Activated CD4-positive, CD25-positive, alpha-beta regulatory T cell treated with anti-CD3 and anti-CD28 coated beads, Interleukin-2, amount 50 U/mL, for 16 hours (primary cell): ENCODE data around the gene RPL23.

Experiments used
- DNase-seq: peaks from one replicate; pipeline ENCODE4 v3.0.0-alpha.2; 2020; ENCODE audit warnings: low read depth, low spot score

The RPL23 gene

GRCh38 chr17:38883592-38884526 lies 30.3 kb upstream of the RPL23 start:
- DNase-seq, result no peak

- no peak for DNase-seq
Observed at GRCh38 chr17:38882870-38883269, 29.3 kb upstream of the RPL23 start.

GRCh38 chr17:38881600-38882191 lies 28.2 kb upstream of the RPL23 start:
- DNase-seq, result no peak

GRCh38 chr17:38879878-38880665 lies 26.6 kb upstream of the RPL23 start:
- DNase-seq, result no peak

GRCh38 chr17:38877130-38877851 lies 23.8 kb upstream of the RPL23 start:
- no peak for DNase-seq

- no peak for DNase-seq
Observed at GRCh38 chr17:38875477-38876075, 22.1 kb upstream of the RPL23 start.

GRCh38 chr17:38874505-38875400 lies 21.2 kb upstream of the RPL23 start:
- DNase-seq, result no peak

- DNase-seq, result no peak
Observed at GRCh38 chr17:38873640-38874380, 20.3 kb upstream of the RPL23 start.

GRCh38 chr17:38872671-38873385 lies 19.3 kb upstream of the RPL23 start:
- DNase-seq, result no peak

- DNase-seq, result no peak
Observed at GRCh38 chr17:38872027-38872511, 18.5 kb upstream of the RPL23 start.

GRCh38 chr17:38871247-38872015 lies 17.9 kb upstream of the RPL23 start:
- peak; percentile 66 for DNase-seq

- peak; percentile 37 for DNase-seq
Observed at GRCh38 chr17:38870259-38871165, 17.0 kb upstream of the RPL23 start.

GRCh38 chr17:38869526-38870258 lies 16.2 kb upstream of the RPL23 start, which contains the start of gene LASP1:
Gene LASP1, plus strand, starts transcription at chr17:38870058. Its CDS starts 132 bp downstream, at chr17:38870190.
- peak; percentile 73 for DNase-seq

GRCh38 chr17:38868817-38869525 lies 15.4 kb upstream of the RPL23 start:
- DNase-seq, result peak; percentile 80
